Activated CD8-positive, alpha-beta T cell treated with anti-CD3 and anti-CD28 coated beads for 36 hours (primary cell): ENCODE results near the gene EEPD1. TPM values are rescaled to one million over a fixed set of nuclear protein-coding genes. Genes with fewer than 3 reads are reported as not detected.

Experiments
- ATAC-seq: fragments of 200-7000 bp; cut with Tn5 transposase; one replicate; pipeline ENCODE4 v1.10.0; 2021; ENCODE audit warnings: mild to moderate bottlenecking, moderate library complexity
- CTCF ChIA-PET: fragments of 350-600 bp; sonication (Branson Sonifier 250); formaldehyde crosslinking; loops from one replicate; lab custom pipeline; 2021; ENCODE audit warnings: antibody characterized with exemption; lab: Charles Lee
- POLR2A ChIA-PET: fragments of 350-600 bp; sonication (Branson Sonifier 250); formaldehyde crosslinking; loops from one replicate; lab custom pipeline; 2021; ENCODE audit warnings: antibody characterized with exemption; lab: Charles Lee
- DNase-seq: peaks from one replicate; pipeline ENCODE4 v3.0.0-alpha.2; 2020
- H3K27ac Mint-ChIP-seq: one replicate; pipeline ENCODE4 v1.8.0; 2021; ENCODE audit warnings: mild to moderate bottlenecking, mixed read lengths
- H3K27me3 Mint-ChIP-seq: one replicate; pipeline ENCODE4 v1.8.0; 2021; ENCODE audit warnings: mixed read lengths
- H3K36me3 Mint-ChIP-seq: one replicate; pipeline ENCODE4 v1.8.0; 2021; ENCODE audit warnings: low read depth, mixed read lengths
- H3K4me1 Mint-ChIP-seq: one replicate; pipeline ENCODE4 v1.8.0; 2021; ENCODE audit warnings: low read depth, mixed read lengths
- H3K4me3 Mint-ChIP-seq: one replicate; pipeline ENCODE4 v1.8.0; 2021; ENCODE audit warnings: mild to moderate bottlenecking, moderate library complexity, mixed read lengths
- H3K9me3 Mint-ChIP-seq: one replicate; pipeline ENCODE4 v1.8.0; 2021; ENCODE audit warnings: mixed read lengths
- CTCF ChIP-seq: fragments of 200-600 bp; IDR thresholded peaks from one replicate; pipeline ENCODE4 v1.8.0; 2022; ENCODE audit warnings: antibody characterized with exemption, mild to moderate bottlenecking
- intact Hi-C: fragments of 100-400 bp; cut with micrococcal nuclease; formaldehyde crosslinking; loops from one replicate; pipeline ENCODE4 v1.10.0; 2022
- total RNA-seq, 2 experiments: library from RNA; stranded (reverse); gene quantifications; one replicate each; pipeline ENCODE4 v1.2.3, GENCODE V29; 2021

The EEPD1 gene
- total RNA-seq, 2 experiments from 2014 or later: 0.76 to 0.90 TPM

- intact Hi-C loops: no loop called here
- CTCF ChIA-PET: interaction anchor here (0.7 kb wide), 1 partner anchor 20 kb away, joined by 3 read pairs; no protein-coding TSS in a partner anchor
- Mint-ChIP-seq H3K36me3 (no peaks in the 10 kb centered on the region), H3K4me3 (no peak overlapping the region), H3K9me3 (peaks cover 1% of the 10 kb centered on the region), H3K4me1 (no peaks in the 10 kb centered on the region), H3K27me3 (no peaks in the 10 kb centered on the region), H3K27ac (no peak overlapping the region)
- ATAC-seq (no peak), DNase-seq (no peak)
- no peak for TF ChIP-seq CTCF
- POLR2A ChIA-PET: no interaction called here
Measured at GRCh38 chr7:36135700-36136099, 17.4 kb upstream of the EEPD1 start.

GRCh38 chr7:36137258-36137657 is 15.8 kb upstream of the EEPD1 start:
- Mint-ChIP-seq H3K4me3 (no peak overlapping the region), H3K4me1 (no peaks in the 10 kb centered on the region), H3K27me3 (no peaks in the 10 kb centered on the region), H3K36me3 (no peaks in the 10 kb centered on the region), H3K9me3 (peaks cover 1% of the 10 kb centered on the region), H3K27ac (no peak overlapping the region)
- TF ChIP-seq CTCF: no peak
- DNase-seq: no peak
- intact Hi-C loops: no loop called here
- ChIA-PET CTCF (no interaction called here), POLR2A (no interaction called here)
- ATAC-seq: no peak

- no peak overlapping the region for H3K4me3 Mint-ChIP-seq
- DNase-seq (no peak), ATAC-seq (no peak)
- ChIA-PET CTCF (no interaction called here), POLR2A (no interaction called here)
- H3K36me3 Mint-ChIP-seq: no peaks in the 10 kb centered on the region
- intact Hi-C loops: no loop called here
- no peak for TF ChIP-seq CTCF
- H3K9me3 Mint-ChIP-seq: peaks cover 1% of the 10 kb centered on the region
- H3K27me3 Mint-ChIP-seq: no peaks in the 10 kb centered on the region
- no peak overlapping the region for H3K27ac Mint-ChIP-seq
- H3K4me1 Mint-ChIP-seq: no peaks in the 10 kb centered on the region
Measured at GRCh38 chr7:36137754-36138153, 15.3 kb upstream of the EEPD1 start.

GRCh38 chr7:36138209-36138608 is 14.8 kb upstream of the EEPD1 start:
- POLR2A ChIA-PET: no interaction called here
- intact Hi-C loops: no loop called here
- no peaks in the 10 kb centered on the region for H3K36me3 Mint-ChIP-seq

GRCh38 chr7:36141351-36141750 is 11.7 kb upstream of the EEPD1 start:
- Mint-ChIP-seq H3K9me3 (peaks cover 1% of the 10 kb centered on the region), H3K4me3 (no peak overlapping the region), H3K27me3 (no peaks in the 10 kb centered on the region), H3K4me1 (no peaks in the 10 kb centered on the region), H3K27ac (no peak overlapping the region), H3K36me3 (no peaks in the 10 kb centered on the region)
- no peak for TF ChIP-seq CTCF
- DNase-seq (no peak), ATAC-seq (no peak)
- ChIA-PET CTCF (no interaction called here), POLR2A (no interaction called here)
- intact Hi-C loops: no loop called here

More at GRCh38 chr7:36138209-36138608, 14.8 kb upstream of the EEPD1 start:
- Mint-ChIP-seq H3K4me3 (no peak overlapping the region), H3K27ac (no peak overlapping the region), H3K4me1 (no peaks in the 10 kb centered on the region), H3K27me3 (no peaks in the 10 kb centered on the region), H3K9me3 (peaks cover 1% of the 10 kb centered on the region)
- no peak for TF ChIP-seq CTCF
- DNase-seq (no peak), ATAC-seq (no peak)
- CTCF ChIA-PET: no interaction called here
